Loucy (cell line): ENCODE results near the gene STK40.

ENCODE experiments used
- CTCF ChIP-seq: fragments of 200-600 bp; sonication (generic); conservative IDR thresholded peaks from 2 replicates; pipeline ENCODE4 v1.5.1; 2014; ENCODE audit warnings: mild to moderate bottlenecking, antibody characterized with exemption, low read length
- EZH2phosphoT487 ChIP-seq: fragments of 200-600 bp; IDR thresholded peaks from 2 replicates; pipeline ENCODE4 v1.6.1; 2018; ENCODE audit warnings: antibody characterized with exemption, mild to moderate bottlenecking, moderate library complexity, borderline replicate concordance

- TF ChIP-seq CTCF (no peak), EZH2phosphoT487 (no peak)
These were observed 20.3 kb downstream of the STK40 start for GRCh38 chr1:36365381-36365780.
